WTC11 (cell line): Measurements from ENCODE around the gene PRKN.

ENCODE experiments used
- ATF1 ChIP-seq: sonication (generic); formaldehyde crosslinking; IDR thresholded peaks from 2 replicates; pipeline ENCODE4 v1.8.1; 2023; ENCODE audit warnings: mild to moderate bottlenecking, moderate library complexity, missing genetic modification reagents
- ATF6 ChIP-seq: sonication (generic); formaldehyde crosslinking; IDR thresholded peaks from 2 replicates; pipeline ENCODE4 v1.8.1; 2023; ENCODE audit warnings: mild to moderate bottlenecking, missing genetic modification reagents
- CREM ChIP-seq: sonication (generic); formaldehyde crosslinking; IDR thresholded peaks from 2 replicates; pipeline ENCODE4 v1.8.1; 2022; ENCODE audit warnings: mild to moderate bottlenecking, missing genetic modification reagents, moderate library complexity
- GRHL2 ChIP-seq: fragments of 250-450 bp; sonication (Bioruptor Pico); IDR thresholded peaks from 2 replicates; pipeline ENCODE4 v1.8.0; 2022; ENCODE audit warnings: mild to moderate bottlenecking, moderate library complexity; ENCODE audit not compliant: insufficient replicate concordance, severe bottlenecking
- JUN ChIP-seq: sonication (generic); formaldehyde crosslinking; IDR thresholded peaks from 2 replicates; pipeline ENCODE4 v1.8.0; 2023; ENCODE audit warnings: mild to moderate bottlenecking, missing genetic modification reagents
- NR2C2 ChIP-seq: sonication (generic); formaldehyde crosslinking; IDR thresholded peaks from 2 replicates; pipeline ENCODE4 v1.8.0; 2022; ENCODE audit warnings: mild to moderate bottlenecking, missing genetic modification reagents
- TEAD4 ChIP-seq: sonication (generic); formaldehyde crosslinking; IDR thresholded peaks from 2 replicates; pipeline ENCODE4 v1.8.0; 2022; ENCODE audit warnings: mild to moderate bottlenecking, missing genetic modification reagents
- USF1 ChIP-seq: sonication (generic); formaldehyde crosslinking; IDR thresholded peaks from 2 replicates; pipeline ENCODE4 v1.8.0; 2022; ENCODE audit warnings: mild to moderate bottlenecking, missing genetic modification reagents
- ZNF416 ChIP-seq: fragments of 250-450 bp; sonication (Bioruptor Pico); IDR thresholded peaks from 2 replicates; pipeline ENCODE4 v1.9.0; 2021; ENCODE audit warnings: mild to moderate bottlenecking, inconsistent platforms
- TF ChIP-seq, protein P1 (sequence below): sonication (generic); formaldehyde crosslinking; IDR thresholded peaks from 2 replicates; pipeline ENCODE4 v1.8.0; 2022; ENCODE audit warnings: mild to moderate bottlenecking, missing genetic modification reagents
- TF ChIP-seq, protein P2 (sequence below): sonication (generic); formaldehyde crosslinking; IDR thresholded peaks from 2 replicates; pipeline ENCODE4 v1.8.1; 2022; ENCODE audit warnings: low read depth, mild to moderate bottlenecking, moderate library complexity, missing genetic modification reagents, borderline replicate concordance
- TF ChIP-seq, protein P3 (sequence below): fragments of 200-600 bp; IDR thresholded peaks from 2 replicates; pipeline ENCODE4 v1.8.0; 2022; ENCODE audit warnings: antibody characterized with exemption
- TF ChIP-seq, protein P4 (sequence below): sonication (generic); formaldehyde crosslinking; IDR thresholded peaks from 2 replicates; pipeline ENCODE4 v1.8.1; 2023; ENCODE audit warnings: mild to moderate bottlenecking, missing genetic modification reagents, moderate library complexity
- TF ChIP-seq, protein P5 (sequence below): sonication (generic); formaldehyde crosslinking; IDR thresholded peaks from 2 replicates; pipeline ENCODE4 v1.8.0; 2022; ENCODE audit warnings: missing genetic modification reagents

- TF ChIP-seq, protein P1, sequence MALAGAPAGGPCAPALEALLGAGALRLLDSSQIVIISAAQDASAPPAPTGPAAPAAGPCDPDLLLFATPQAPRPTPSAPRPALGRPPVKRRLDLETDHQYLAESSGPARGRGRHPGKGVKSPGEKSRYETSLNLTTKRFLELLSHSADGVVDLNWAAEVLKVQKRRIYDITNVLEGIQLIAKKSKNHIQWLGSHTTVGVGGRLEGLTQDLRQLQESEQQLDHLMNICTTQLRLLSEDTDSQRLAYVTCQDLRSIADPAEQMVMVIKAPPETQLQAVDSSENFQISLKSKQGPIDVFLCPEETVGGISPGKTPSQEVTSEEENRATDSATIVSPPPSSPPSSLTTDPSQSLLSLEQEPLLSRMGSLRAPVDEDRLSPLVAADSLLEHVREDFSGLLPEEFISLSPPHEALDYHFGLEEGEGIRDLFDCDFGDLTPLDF, result no peak
- TF ChIP-seq USF1 (CRISPR knock-in tag) (no peak), CREM (no peak), GRHL2 (CRISPR knock-in tag) (no peak), ATF1 (CRISPR knock-in tag) (no peak), TEAD4 (CRISPR knock-in tag) (no peak), ATF6 (CRISPR knock-in tag) (no peak), ZNF416 (CRISPR knock-in tag) (no peak), NR2C2 (CRISPR knock-in tag) (no peak), JUN (no peak)
- TF ChIP-seq, protein P2, sequence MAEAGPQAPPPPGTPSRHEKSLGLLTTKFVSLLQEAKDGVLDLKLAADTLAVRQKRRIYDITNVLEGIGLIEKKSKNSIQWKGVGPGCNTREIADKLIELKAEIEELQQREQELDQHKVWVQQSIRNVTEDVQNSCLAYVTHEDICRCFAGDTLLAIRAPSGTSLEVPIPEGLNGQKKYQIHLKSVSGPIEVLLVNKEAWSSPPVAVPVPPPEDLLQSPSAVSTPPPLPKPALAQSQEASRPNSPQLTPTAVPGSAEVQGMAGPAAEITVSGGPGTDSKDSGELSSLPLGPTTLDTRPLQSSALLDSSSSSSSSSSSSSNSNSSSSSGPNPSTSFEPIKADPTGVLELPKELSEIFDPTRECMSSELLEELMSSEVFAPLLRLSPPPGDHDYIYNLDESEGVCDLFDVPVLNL, result no peak
- TF ChIP-seq, protein P3, sequence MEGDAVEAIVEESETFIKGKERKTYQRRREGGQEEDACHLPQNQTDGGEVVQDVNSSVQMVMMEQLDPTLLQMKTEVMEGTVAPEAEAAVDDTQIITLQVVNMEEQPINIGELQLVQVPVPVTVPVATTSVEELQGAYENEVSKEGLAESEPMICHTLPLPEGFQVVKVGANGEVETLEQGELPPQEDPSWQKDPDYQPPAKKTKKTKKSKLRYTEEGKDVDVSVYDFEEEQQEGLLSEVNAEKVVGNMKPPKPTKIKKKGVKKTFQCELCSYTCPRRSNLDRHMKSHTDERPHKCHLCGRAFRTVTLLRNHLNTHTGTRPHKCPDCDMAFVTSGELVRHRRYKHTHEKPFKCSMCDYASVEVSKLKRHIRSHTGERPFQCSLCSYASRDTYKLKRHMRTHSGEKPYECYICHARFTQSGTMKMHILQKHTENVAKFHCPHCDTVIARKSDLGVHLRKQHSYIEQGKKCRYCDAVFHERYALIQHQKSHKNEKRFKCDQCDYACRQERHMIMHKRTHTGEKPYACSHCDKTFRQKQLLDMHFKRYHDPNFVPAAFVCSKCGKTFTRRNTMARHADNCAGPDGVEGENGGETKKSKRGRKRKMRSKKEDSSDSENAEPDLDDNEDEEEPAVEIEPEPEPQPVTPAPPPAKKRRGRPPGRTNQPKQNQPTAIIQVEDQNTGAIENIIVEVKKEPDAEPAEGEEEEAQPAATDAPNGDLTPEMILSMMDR, result no peak
- TF ChIP-seq, protein P4, sequence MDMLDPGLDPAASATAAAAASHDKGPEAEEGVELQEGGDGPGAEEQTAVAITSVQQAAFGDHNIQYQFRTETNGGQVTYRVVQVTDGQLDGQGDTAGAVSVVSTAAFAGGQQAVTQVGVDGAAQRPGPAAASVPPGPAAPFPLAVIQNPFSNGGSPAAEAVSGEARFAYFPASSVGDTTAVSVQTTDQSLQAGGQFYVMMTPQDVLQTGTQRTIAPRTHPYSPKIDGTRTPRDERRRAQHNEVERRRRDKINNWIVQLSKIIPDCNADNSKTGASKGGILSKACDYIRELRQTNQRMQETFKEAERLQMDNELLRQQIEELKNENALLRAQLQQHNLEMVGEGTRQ (CRISPR knock-in tag), result no peak
- TF ChIP-seq, protein P5, sequence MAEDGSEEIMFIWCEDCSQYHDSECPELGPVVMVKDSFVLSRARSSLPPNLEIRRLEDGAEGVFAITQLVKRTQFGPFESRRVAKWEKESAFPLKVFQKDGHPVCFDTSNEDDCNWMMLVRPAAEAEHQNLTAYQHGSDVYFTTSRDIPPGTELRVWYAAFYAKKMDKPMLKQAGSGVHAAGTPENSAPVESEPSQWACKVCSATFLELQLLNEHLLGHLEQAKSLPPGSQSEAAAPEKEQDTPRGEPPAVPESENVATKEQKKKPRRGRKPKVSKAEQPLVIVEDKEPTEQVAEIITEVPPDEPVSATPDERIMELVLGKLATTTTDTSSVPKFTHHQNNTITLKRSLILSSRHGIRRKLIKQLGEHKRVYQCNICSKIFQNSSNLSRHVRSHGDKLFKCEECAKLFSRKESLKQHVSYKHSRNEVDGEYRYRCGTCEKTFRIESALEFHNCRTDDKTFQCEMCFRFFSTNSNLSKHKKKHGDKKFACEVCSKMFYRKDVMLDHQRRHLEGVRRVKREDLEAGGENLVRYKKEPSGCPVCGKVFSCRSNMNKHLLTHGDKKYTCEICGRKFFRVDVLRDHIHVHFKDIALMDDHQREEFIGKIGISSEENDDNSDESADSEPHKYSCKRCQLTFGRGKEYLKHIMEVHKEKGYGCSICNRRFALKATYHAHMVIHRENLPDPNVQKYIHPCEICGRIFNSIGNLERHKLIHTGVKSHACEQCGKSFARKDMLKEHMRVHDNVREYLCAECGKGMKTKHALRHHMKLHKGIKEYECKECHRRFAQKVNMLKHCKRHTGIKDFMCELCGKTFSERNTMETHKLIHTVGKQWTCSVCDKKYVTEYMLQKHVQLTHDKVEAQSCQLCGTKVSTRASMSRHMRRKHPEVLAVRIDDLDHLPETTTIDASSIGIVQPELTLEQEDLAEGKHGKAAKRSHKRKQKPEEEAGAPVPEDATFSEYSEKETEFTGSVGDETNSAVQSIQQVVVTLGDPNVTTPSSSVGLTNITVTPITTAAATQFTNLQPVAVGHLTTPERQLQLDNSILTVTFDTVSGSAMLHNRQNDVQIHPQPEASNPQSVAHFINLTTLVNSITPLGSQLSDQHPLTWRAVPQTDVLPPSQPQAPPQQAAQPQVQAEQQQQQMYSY, result no peak
Measured at GRCh38 chr6:161918109-161918531, 809.4 kb downstream of the PRKN start.
